GM18858 (cell line): ENCODE results near the gene CCDC63.
"Not testable (repeated sequence)": the region's sequence is repeated elsewhere in the genome, so short reads cannot be mapped to it uniquely, and the experiment has no call there.

Experiments used
- ATAC-seq: cut with Tn5 transposase; IDR thresholded peaks from one replicate; pipeline ENCODE4 v1.9.1; 2021; ENCODE audit not compliant: unreplicated experiment

Gene CCDC63

GRCh38 chr12:110948041-110948440 lies 101.3 kb downstream of the CCDC63 start:
- ATAC-seq, result no peak

DNA sequence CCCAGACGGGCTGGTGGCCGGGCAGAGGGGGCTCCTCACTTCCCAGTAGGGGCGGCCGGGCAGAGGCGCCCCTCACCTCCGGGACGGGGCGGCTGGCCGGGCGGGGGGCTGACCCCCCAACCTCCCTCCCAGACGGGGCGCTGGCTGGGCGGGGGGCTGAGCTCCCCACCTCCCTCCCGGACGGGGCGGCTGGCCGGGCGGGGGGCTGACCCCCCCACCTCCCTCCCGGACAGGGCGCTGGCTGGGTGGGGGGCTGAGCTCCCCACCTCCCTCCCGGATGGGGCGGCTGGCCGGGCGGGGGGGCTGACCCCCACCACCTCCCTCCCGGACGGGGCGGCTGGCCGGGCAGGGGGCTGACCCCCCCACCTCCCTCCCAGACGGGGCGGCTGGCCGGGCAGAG lies 103.7 kb downstream of the CCDC63 start:
- not testable (repeated sequence) for ATAC-seq

GRCh38 chr12:110950867-110951266 lies 104.1 kb downstream of the CCDC63 start:
- ATAC-seq, result not testable (repeated sequence)
